ENCODE data around the gene LSM8.

DNA sequence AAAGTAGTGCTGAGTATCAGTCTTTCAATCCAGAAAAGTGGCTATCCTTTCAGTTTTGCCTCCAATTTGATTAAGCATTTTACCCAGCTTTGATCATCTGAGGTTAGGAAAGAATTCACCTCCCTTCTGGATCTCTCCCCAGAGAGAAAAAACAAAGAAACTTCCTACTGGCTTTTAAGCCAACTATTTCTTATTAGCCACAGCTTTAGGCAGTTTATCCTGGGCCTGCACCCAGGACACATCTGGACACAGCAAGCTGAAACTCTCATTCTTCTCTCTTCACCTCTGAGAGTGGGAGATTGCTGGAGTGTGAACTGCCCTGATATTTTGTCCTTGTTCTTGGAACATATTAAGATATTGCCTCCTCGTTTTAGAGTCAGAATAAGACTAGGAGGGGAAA, 43.5 kb upstream of the LSM8 start:
- TF ChIP-seq, protein P1, sequence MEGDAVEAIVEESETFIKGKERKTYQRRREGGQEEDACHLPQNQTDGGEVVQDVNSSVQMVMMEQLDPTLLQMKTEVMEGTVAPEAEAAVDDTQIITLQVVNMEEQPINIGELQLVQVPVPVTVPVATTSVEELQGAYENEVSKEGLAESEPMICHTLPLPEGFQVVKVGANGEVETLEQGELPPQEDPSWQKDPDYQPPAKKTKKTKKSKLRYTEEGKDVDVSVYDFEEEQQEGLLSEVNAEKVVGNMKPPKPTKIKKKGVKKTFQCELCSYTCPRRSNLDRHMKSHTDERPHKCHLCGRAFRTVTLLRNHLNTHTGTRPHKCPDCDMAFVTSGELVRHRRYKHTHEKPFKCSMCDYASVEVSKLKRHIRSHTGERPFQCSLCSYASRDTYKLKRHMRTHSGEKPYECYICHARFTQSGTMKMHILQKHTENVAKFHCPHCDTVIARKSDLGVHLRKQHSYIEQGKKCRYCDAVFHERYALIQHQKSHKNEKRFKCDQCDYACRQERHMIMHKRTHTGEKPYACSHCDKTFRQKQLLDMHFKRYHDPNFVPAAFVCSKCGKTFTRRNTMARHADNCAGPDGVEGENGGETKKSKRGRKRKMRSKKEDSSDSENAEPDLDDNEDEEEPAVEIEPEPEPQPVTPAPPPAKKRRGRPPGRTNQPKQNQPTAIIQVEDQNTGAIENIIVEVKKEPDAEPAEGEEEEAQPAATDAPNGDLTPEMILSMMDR (IDR thresholded peaks at IDR 0.05): no peak
- TF ChIP-seq POLR2AphosphoS5 (IDR thresholded peaks at IDR 0.05) (no peak), POLR2A (IDR thresholded peaks at IDR 0.05) (no peak), EP300 (IDR thresholded peaks at IDR 0.05) (no peak)
